NOMO-1 treated with dmso at 0.1 percent for 144 hours (cell line): ENCODE results near the gene POLK.

Experiments used
- DNase-seq: peaks from one replicate; lab custom pipeline; 2025; ENCODE audit not compliant: unreplicated experiment; lab: John Stamatoyannopoulos, UW

Gene POLK

DNA sequence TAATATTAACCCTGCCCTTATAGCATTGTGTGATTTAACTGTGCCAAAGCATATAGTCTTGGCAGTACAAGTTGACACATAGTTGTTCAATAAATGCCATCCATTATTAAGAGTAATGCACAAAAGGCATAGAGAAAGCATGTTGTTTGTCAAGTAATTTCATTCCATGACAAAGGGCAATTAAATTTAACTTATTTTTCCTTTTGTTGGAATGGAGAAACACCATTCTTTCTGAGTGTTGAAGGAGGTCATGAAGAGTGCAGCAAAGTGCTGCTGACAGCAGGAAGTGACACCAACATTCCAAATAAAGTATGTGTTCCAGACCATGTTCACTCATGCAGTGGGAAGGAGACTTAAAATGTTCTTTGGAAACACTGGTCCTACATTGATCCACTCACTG is 128.7 kb downstream of the POLK start:
- DNase-seq: no peak

DNA sequence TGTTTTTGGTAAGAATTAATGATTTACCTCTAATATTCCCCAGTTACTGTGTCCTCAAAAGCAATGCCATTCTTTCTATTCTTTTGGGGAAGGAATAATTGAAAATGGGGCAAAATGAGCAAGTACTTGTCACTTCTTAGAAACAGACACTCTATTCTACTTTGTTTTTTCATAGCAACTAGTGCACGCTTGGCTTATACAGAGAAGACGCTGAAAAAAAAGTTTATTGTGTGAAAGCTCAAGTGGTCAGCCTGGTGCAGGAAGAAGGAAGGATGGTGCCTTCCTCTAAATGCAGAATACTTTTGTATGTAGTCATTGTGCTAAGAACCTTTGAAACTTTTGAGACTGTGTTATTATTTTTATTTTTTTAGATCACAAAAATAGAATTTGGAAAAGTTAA is 129.1 kb downstream of the POLK start:
- no peak for DNase-seq

DNA sequence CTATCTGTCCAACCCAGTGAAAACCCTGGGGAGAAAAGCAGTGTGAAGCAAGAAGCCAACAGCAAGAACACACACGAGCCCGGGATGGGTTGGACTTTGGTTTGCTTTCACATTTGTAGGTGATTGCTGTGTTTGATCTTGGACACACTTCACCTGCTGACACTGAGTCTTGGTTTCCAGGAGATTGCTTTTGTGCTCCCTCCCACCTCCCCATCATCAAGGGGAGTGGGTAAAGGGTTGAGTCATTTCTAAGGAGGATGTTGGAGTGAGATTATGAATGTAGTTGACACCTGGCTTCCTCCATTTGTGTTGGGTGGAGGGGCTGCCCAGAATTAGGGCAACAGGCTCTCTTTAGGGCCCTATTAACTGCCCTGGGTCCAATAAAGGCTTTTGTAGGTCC is 137.0 kb downstream of the POLK start:
- no peak for DNase-seq
